PC-3 (cell line): ENCODE measurements around the gene HNRNPF. TPM values are rescaled to one million over a fixed set of nuclear protein-coding genes. Genes with fewer than 3 reads are reported as not detected.
A peak's percentile ranks its signal among the peaks of the same experiment; 100 is the strongest.

ENCODE experiments used
- ATAC-seq: fragments of 200-7000 bp; cut with Tn5 transposase; 2 replicates; pipeline ENCODE4 v1.9.1; 2020; ENCODE audit warnings: mild to moderate bottlenecking, moderate library complexity
- BruUV-seq: library from RNA; stranded (reverse); fragments of 400-500 nt; replicated peaks from 2 replicates; lab custom pipeline; 2021; lab: Mats Ljungman, UMichigan
- CTCF ChIA-PET: fragments of 300-600 bp; sonication (Branson Sonifier 250); formaldehyde crosslinking; loops from one replicate; lab custom pipeline; 2022; ENCODE audit warnings: antibody characterized with exemption; lab: Charles Lee
- POLR2A ChIA-PET: fragments of 300-600 bp; sonication (Branson Sonifier 250); formaldehyde crosslinking; loops from one replicate; lab custom pipeline; 2022; ENCODE audit warnings: antibody characterized with exemption; ENCODE audit not compliant: unreplicated experiment; lab: Charles Lee
- DNase-seq: peaks from one replicate; pipeline ENCODE4 v3.0.0-alpha.2; 2015
- H2AFZ ChIP-seq: fragments of 300-600 bp; sonication (generic); 2 replicates; pipeline ENCODE4 v1.6.0; 2016; ENCODE audit warnings: antibody characterized with exemption, low read length
- H3F3A ChIP-seq: fragments of 300-600 bp; sonication (generic); one replicate; pipeline ENCODE4 v1.6.0; 2017; ENCODE audit warnings: antibody characterized with exemption, low read length, control low read depth, mild to moderate bottlenecking; ENCODE audit not compliant: unreplicated experiment
- H3K27ac ChIP-seq: fragments of 300-600 bp; sonication (generic); 2 replicates; pipeline ENCODE4 v1.5.1; 2016; ENCODE audit warnings: mild to moderate bottlenecking, low read length
- H3K27me3 ChIP-seq: fragments of 300-600 bp; sonication (generic); 2 replicates; pipeline ENCODE4 v1.6.1; 2016; ENCODE audit warnings: low read length, mixed read lengths
- H3K36me3 ChIP-seq: fragments of 300-600 bp; sonication (generic); 2 replicates; pipeline ENCODE4 v1.6.1; 2016; ENCODE audit warnings: low read depth, mixed run types, low read length, mixed read lengths
- H3K4me1 ChIP-seq: fragments of 300-600 bp; sonication (generic); 2 replicates; pipeline ENCODE4 v1.5.1; 2016; ENCODE audit warnings: low read length; ENCODE audit not compliant: insufficient read depth
- H3K4me2 ChIP-seq: fragments of 300-600 bp; sonication (generic); 2 replicates; pipeline ENCODE4 v1.6.0; 2016; ENCODE audit warnings: low read length
- H3K4me3 ChIP-seq: fragments of 300-600 bp; sonication (generic); 2 replicates; pipeline ENCODE4 v1.5.1; 2016; ENCODE audit warnings: mild to moderate bottlenecking, low read length, mixed read lengths
- H3K79me2 ChIP-seq: fragments of 300-600 bp; sonication (generic); 2 replicates; pipeline ENCODE4 v1.6.1; 2017; ENCODE audit warnings: low read length, mixed read lengths
- H3K9ac ChIP-seq: fragments of 300-600 bp; sonication (generic); 2 replicates; pipeline ENCODE4 v1.6.0; 2016; ENCODE audit warnings: mild to moderate bottlenecking, low read length
- H3K9me2 ChIP-seq: fragments of 300-600 bp; sonication (generic); replicated peaks from 2 replicates; pipeline ENCODE4 v1.6.1; 2016; ENCODE audit warnings: mixed run types, low read length, mixed read lengths
- H3K9me3 ChIP-seq: fragments of 300-600 bp; sonication (generic); 2 replicates; pipeline ENCODE4 v1.6.1; 2016; ENCODE audit warnings: low read length, mixed read lengths
- H4K20me1 ChIP-seq: fragments of 300-600 bp; sonication (generic); 2 replicates; pipeline ENCODE4 v1.6.1; 2016; ENCODE audit warnings: low read length, mixed read lengths
- CTCF ChIP-seq: fragments of 300-600 bp; sonication (generic); conservative IDR thresholded peaks from 2 replicates; pipeline ENCODE4 v1.5.1; 2017; ENCODE audit warnings: antibody characterized with exemption, low read depth, mild to moderate bottlenecking, low read length
- EZH2 ChIP-seq: fragments of 300-600 bp; sonication (generic); IDR thresholded peaks from one replicate; pipeline ENCODE4 v1.6.1; 2017; ENCODE audit warnings: antibody characterized with exemption, mild to moderate bottlenecking, low read length; ENCODE audit not compliant: unreplicated experiment
- EZH2phosphoT487 ChIP-seq: fragments of 300-600 bp; sonication (generic); IDR thresholded peaks from 2 replicates; pipeline ENCODE4 v1.6.1; 2018; ENCODE audit warnings: mild to moderate bottlenecking, antibody characterized with exemption, low read length, borderline replicate concordance
- intact Hi-C: fragments of 100-400 bp; cut with micrococcal nuclease; formaldehyde crosslinking; loops from 2 replicates; pipeline ENCODE4 v1.9.0; 2023
- total RNA-seq: library from RNA; depleted of rRNA; stranded (reverse); fragments of >200 nt; gene quantifications from 2 replicates; pipeline ENCODE4 v1.2.3, GENCODE V29; 2014

Gene HNRNPF
- total RNA-seq, 1 experiment from 2014 or later: 421 TPM

GRCh38 chr10:43410345-43410744 is 1.4 kb upstream of the HNRNPF start:
- Histone ChIP-seq H3F3A (no peaks in the 10 kb centered on the region), H3K4me2 (peak overlapping the region; percentile 99), H2AFZ (peak overlapping the region; percentile 77; the same call in 1 of the 2 replicates), H3K9me3 (no peaks in the 10 kb centered on the region), H3K27ac (no peak overlapping the region), H3K36me3 (no peaks in the 10 kb centered on the region), H3K27me3 (no peaks in the 10 kb centered on the region), H3K4me1 (peaks cover 15% of the 10 kb centered on the region), H3K79me2 (peaks cover 49% of the 10 kb centered on the region), H3K9me2 (no peaks in the 10 kb centered on the region), H4K20me1 (peaks cover 16% of the 10 kb centered on the region), H3K9ac (peak overlapping the region; percentile 100), H3K4me3 (peak overlapping the region; percentile 98; the same call in 1 of the 2 replicates)
- intact Hi-C loops: no loop called here
- BruUV-seq: no TSS peak
- TF ChIP-seq EZH2phosphoT487 (no peak), EZH2 (no peak), CTCF (no peak)
- CTCF ChIA-PET: no interaction called here
- POLR2A ChIA-PET: interaction anchor here (0.6 kb wide), 1 partner anchor 9 kb away, joined by 8 read pairs; no protein-coding TSS in a partner anchor
- ATAC-seq (no peak), DNase-seq (no peak)

DNA sequence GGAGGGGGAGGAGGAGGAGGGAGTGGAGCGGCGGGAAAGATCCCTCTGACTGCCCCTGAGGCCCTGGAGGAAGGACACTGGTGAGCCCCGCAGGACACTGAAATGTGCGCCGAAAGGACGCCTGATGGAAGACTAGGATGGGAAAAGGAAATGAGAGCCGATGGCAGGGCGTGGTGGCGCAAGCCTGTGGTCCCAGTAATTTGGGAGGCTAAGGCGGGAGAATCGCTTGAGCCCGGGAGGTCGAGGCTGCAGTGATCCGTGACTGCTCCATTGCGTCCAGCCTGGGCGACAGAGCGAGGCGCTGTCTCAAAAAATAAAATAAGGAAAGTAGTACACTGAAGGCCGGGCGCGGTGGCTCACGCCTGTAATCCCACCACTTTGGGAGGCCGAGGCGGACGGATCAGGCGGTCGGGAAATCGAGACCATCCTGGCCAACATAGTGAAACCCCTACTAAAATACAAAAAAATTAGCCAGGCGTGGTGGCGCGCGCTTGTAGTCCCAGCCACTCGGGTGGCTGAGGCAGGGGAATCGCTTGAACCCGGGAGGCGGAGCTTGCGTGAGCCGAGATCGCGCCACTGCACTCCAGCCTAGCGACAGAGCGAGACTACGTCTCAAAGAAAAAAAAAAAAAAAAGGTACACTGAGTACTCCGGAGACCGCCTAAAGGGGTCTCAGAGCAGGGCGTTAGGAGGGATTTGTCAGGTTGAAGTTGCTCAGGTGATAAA is 561 bp upstream of the HNRNPF start:
- H2AFZ ChIP-seq: peak overlapping the region; percentile 77
- TF ChIP-seq CTCF: no peak; the same call in 1 of the 2 replicates
- no peak for TF ChIP-seq EZH2
- POLR2A ChIA-PET: interaction anchor here (0.6 kb wide), 1 partner anchor 10 kb away, joined by 8 read pairs; no protein-coding TSS in a partner anchor
- peak overlapping the region; percentile 100 for H3K9ac ChIP-seq
- no peaks in the 10 kb centered on the region for H3K36me3 ChIP-seq
- H3K4me2 ChIP-seq: peak overlapping the region; percentile 99
- H3K9me3 ChIP-seq: no peaks in the 10 kb centered on the region
- DNase-seq (peak; percentile 39), ATAC-seq (peak; percentile 2; the same call in 1 of the 2 replicates)
- no peaks in the 10 kb centered on the region for H3K9me2 ChIP-seq
- peaks cover 24% of the 10 kb centered on the region for H4K20me1 ChIP-seq
- no peaks in the 10 kb centered on the region for H3F3A ChIP-seq
- intact Hi-C loops: loop anchor here (1.0 kb wide), 2 partner anchors 11 to 27 kb away; no protein-coding TSS in a partner anchor
- CTCF ChIA-PET: interaction anchor here (0.6 kb wide), 1 partner anchor 13 kb away, joined by 6 read pairs; no protein-coding TSS in a partner anchor
- TSS peak; percentile 77 for BruUV-seq
- peak overlapping the region; percentile 91 for H3K27ac ChIP-seq
- H3K4me1 ChIP-seq: peaks cover 19% of the 10 kb centered on the region
- H3K27me3 ChIP-seq: no peaks in the 10 kb centered on the region
- peaks cover 57% of the 10 kb centered on the region for H3K79me2 ChIP-seq
- H3K4me3 ChIP-seq: peak overlapping the region; percentile 98

DNA sequence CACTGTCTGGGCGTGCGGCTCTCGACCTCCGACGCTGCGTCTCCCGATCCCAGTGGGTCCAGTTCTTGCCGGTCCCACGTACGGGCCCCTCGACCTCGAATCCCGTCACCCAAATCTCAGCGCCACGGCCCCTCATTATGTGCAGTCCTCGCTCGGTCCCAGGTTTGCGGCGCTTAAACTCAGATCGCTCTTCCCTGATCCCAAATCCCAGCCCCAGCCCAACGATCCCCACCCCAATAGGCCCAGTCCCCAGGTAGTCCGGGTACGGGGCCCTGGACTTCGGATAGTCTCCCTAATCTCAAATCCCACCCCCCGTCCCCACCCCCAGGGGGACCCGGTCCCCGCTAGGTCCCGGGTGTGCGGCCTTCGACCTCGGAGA is 666 bp downstream of the HNRNPF start:
- H3K36me3 ChIP-seq: peaks cover 4% of the 10 kb centered on the region
- intact Hi-C loops: no loop called here
- no peaks in the 10 kb centered on the region for H3K9me2 ChIP-seq
- H3K4me2 ChIP-seq: peak overlapping the region; percentile 99
- no peaks in the 10 kb centered on the region for H3K27me3 ChIP-seq
- H4K20me1 ChIP-seq: peaks cover 34% of the 10 kb centered on the region
- H3K9me3 ChIP-seq: no peaks in the 10 kb centered on the region
- POLR2A ChIA-PET: no interaction called here
- CTCF ChIA-PET: interaction anchor here (0.8 kb wide), 1 partner anchor 55 kb away, joined by 3 read pairs; no protein-coding TSS in a partner anchor
- TF ChIP-seq EZH2: no peak
- TF ChIP-seq CTCF: peak; percentile 16; the same call in 1 of the 2 replicates
- TF ChIP-seq EZH2phosphoT487: no peak
- H3K9ac ChIP-seq: peak overlapping the region; percentile 100
- peaks cover 32% of the 10 kb centered on the region for H3K4me1 ChIP-seq
- no TSS peak for BruUV-seq
- DNase-seq (no peak), ATAC-seq (no peak)
- peak overlapping the region; percentile 69; the same call in 1 of the 2 replicates for H2AFZ ChIP-seq
- peaks cover 69% of the 10 kb centered on the region for H3K79me2 ChIP-seq
- peak overlapping the region; percentile 98 for H3K4me3 ChIP-seq
- peak overlapping the region; percentile 91 for H3K27ac ChIP-seq
- no peaks in the 10 kb centered on the region for H3F3A ChIP-seq
